Endothelial cell of umbilical vein (primary cell): ENCODE results near the gene ULK2. TPM values are rescaled to one million over a fixed set of nuclear protein-coding genes. Genes with fewer than 3 reads are reported as not detected.
A peak's percentile ranks its signal among the peaks of the same experiment; 100 is the strongest.

Experiments used
- BruUV-seq: library from RNA; stranded (reverse); fragments of 400-500 nt; replicated peaks from 2 replicates; lab custom pipeline; 2021; lab: Mats Ljungman, UMichigan
- CTCF ChIA-PET: fragments of 300-600, 350-600 bp; sonication (Branson Sonifier 250); formaldehyde crosslinking; loops from one replicate; lab custom pipeline; 2021; ENCODE audit warnings: antibody characterized with exemption, inconsistent platforms; lab: Charles Lee
- POLR2A ChIA-PET: fragments of 300-600, 350-600 bp; sonication (Branson Sonifier 250); formaldehyde crosslinking; loops from one replicate; lab custom pipeline; 2021; ENCODE audit warnings: antibody characterized with exemption, inconsistent platforms; lab: Charles Lee
- DNase-seq: peaks from one replicate; pipeline ENCODE4 v3.0.0-alpha.2; 2011; ENCODE audit warnings: low read depth, low spot score
- FAIRE-seq: peaks from 2 replicates; lab custom pipeline; 2011; peaks lifted over from hg19 to GRCh38; lab: Jason Lieb, UNC
- H2AFZ ChIP-seq: 2 replicates; pipeline ENCODE4 v1.6.0; 2012; ENCODE audit warnings: low read depth, low read length, control low read depth, inconsistent platforms
- H3K27ac ChIP-seq: 2 replicates; pipeline ENCODE4 v1.5.1; 2011; ENCODE audit warnings: low read depth, mild to moderate bottlenecking, control low read depth, low read length, moderate library complexity; ENCODE audit not compliant: insufficient read depth
- H3K27me3 ChIP-seq, 2 experiments: 2 replicates each; pipeline versions ENCODE4 v1.6.0 to v1.6.1; 2011; ENCODE audit warnings: low read length in 2 of 2, mixed read lengths in 1 of 2; ENCODE audit not compliant: control insufficient read depth in 2 of 2, insufficient read depth in 2 of 2
- H3K36me3 ChIP-seq, 2 experiments: 2 replicates in 1 of 2; 3 replicates in 1 of 2; pipeline ENCODE4 v1.5.1; 2011; ENCODE audit warnings: low read length in 2 of 2, mild to moderate bottlenecking in 1 of 2, moderate library complexity in 1 of 2; ENCODE audit not compliant: control insufficient read depth in 2 of 2, insufficient read depth in 2 of 2; ENCODE audit errors: extremely low read depth in 1 of 2
- H3K4me1 ChIP-seq: 3 replicates; pipeline ENCODE4 v1.5.1; 2011; ENCODE audit warnings: mild to moderate bottlenecking, low read length; ENCODE audit not compliant: control insufficient read depth, insufficient read depth; ENCODE audit errors: extremely low read depth
- H3K4me2 ChIP-seq: 2 replicates; pipeline ENCODE4 v1.6.1; 2011; ENCODE audit warnings: low read length, control low read depth, mixed read lengths; ENCODE audit not compliant: insufficient read depth
- H3K4me3 ChIP-seq, 3 experiments: fragments of 200-600 bp in 1 of 3; sonication (generic), shearing (Covaris generic) in 1 of 3; replicated peaks in 1 of 3; 2 replicates each; pipeline ENCODE4 v1.5.1; 2011 to 2016; ENCODE audit warnings: control low read depth in 3 of 3, low read length in 3 of 3, mild to moderate bottlenecking in 2 of 3, inconsistent platforms in 1 of 3, low read depth in 1 of 3, moderate library complexity in 1 of 3; ENCODE audit not compliant: insufficient read depth in 1 of 3
- H3K79me2 ChIP-seq: 2 replicates; pipeline ENCODE4 v1.6.0; 2012; ENCODE audit warnings: low read length, inconsistent platforms; ENCODE audit not compliant: control insufficient read depth, insufficient read depth
- H3K9ac ChIP-seq: replicated peaks from 2 replicates; pipeline ENCODE3; 2011; ENCODE audit warnings: low read length, control low read depth; ENCODE audit not compliant: insufficient read depth; ENCODE audit errors: extremely low read depth
- H3K9me1 ChIP-seq: replicated peaks from 3 replicates; pipeline ENCODE4 v1.6.0; 2011; ENCODE audit warnings: mild to moderate bottlenecking, low read length; ENCODE audit not compliant: control insufficient read depth, insufficient read depth; ENCODE audit errors: extremely low read depth
- H3K9me3 ChIP-seq: replicated peaks from 2 replicates; pipeline ENCODE4 v1.5.1; 2012; ENCODE audit warnings: low read length, inconsistent platforms; ENCODE audit not compliant: control insufficient read depth, insufficient read depth
- H4K20me1 ChIP-seq: replicated peaks from 2 replicates; pipeline ENCODE3; 2011; ENCODE audit warnings: mild to moderate bottlenecking, low read length; ENCODE audit not compliant: control insufficient read depth, insufficient read depth; ENCODE audit errors: extremely low read depth
- EZH2 ChIP-seq: IDR thresholded peaks from 2 replicates; pipeline ENCODE4 v1.6.1; 2012; ENCODE audit warnings: borderline replicate concordance, low read depth, mild to moderate bottlenecking, moderate library complexity, low read length, inconsistent platforms; ENCODE audit not compliant: severe bottlenecking
- FOS ChIP-seq: IDR thresholded peaks from 2 replicates; pipeline ENCODE4 v1.6.1; 2011; ENCODE audit warnings: mild to moderate bottlenecking, low read length, moderate library complexity, borderline replicate concordance; ENCODE audit not compliant: insufficient read depth
- GATA2 ChIP-seq: IDR thresholded peaks from 2 replicates; pipeline ENCODE4 v1.7.0; 2011; ENCODE audit warnings: low read depth, mild to moderate bottlenecking, moderate library complexity, mixed read lengths, low read length; ENCODE audit not compliant: insufficient read length, insufficient read depth
- JUN ChIP-seq: IDR thresholded peaks from 2 replicates; pipeline ENCODE4 v1.6.1; 2011; ENCODE audit warnings: borderline replicate concordance, low read depth; ENCODE audit not compliant: insufficient read length, insufficient read depth
- MYC ChIP-seq: IDR thresholded peaks from one replicate; pipeline ENCODE4 v1.6.1; 2011; ENCODE audit warnings: mild to moderate bottlenecking, low read depth, low read length
- POLR2A ChIP-seq: IDR thresholded peaks from 2 replicates; pipeline ENCODE4 v1.6.1; 2012; ENCODE audit warnings: low read depth, mild to moderate bottlenecking, control low read depth, low read length
- POLR2AphosphoS5 ChIP-seq: IDR thresholded peaks from 2 replicates; pipeline ENCODE4 v1.6.1; 2012; ENCODE audit warnings: low read depth, mild to moderate bottlenecking, control low read depth, low read length, moderate library complexity; ENCODE audit not compliant: insufficient read depth
- dilution Hi-C: fragments of 300-500 bp; cut with MboI; formaldehyde crosslinking; loops from one replicate; pipeline ENCODE4 v1.15.0; 2019; ENCODE audit warnings: low sequenced_read_pairs; ENCODE audit not compliant: extremely low pct_ligation_motif_present
- intact Hi-C: fragments of 100-400 bp; cut with micrococcal nuclease; formaldehyde crosslinking; loops from one replicate; pipeline ENCODE4 v1.10.0; 2022
- polyA plus RNA-seq, 4 experiments: library from polyadenylated mRNA; depleted of rRNA in 3 of 4; stranded (reverse) in 3 of 4; unstranded in 1 of 4; fragments of >200 nt; gene quantifications; 2 replicates each; pipeline versions ENCODE4 v1.2.1 to v1.2.3, GENCODE V29; 2011 to 2012; ENCODE audit warnings: missing spikeins in 1 of 4
- total RNA-seq: library from RNA; stranded (reverse); gene quantifications from 2 replicates; pipeline ENCODE4 v1.2.3, GENCODE V29; 2021
- TF ChIP-seq, protein P1 (sequence below), 2 donors: IDR thresholded peaks; 1 replicate in 1 of 2; 2 replicates in 1 of 2; pipeline ENCODE4 v1.5.1; 2011; ENCODE audit warnings: low read length in 2 of 2, mild to moderate bottlenecking in 2 of 2, moderate library complexity in 2 of 2, control low read depth in 1 of 2, inconsistent platforms in 1 of 2, low read depth in 1 of 2; ENCODE audit not compliant: insufficient read depth in 1 of 2; ENCODE audit errors: extremely low read depth in 1 of 2
- TF ChIP-seq, protein P2 (sequence below): IDR thresholded peaks from 2 replicates; pipeline ENCODE4 v1.6.1; 2011; ENCODE audit not compliant: insufficient read depth, insufficient read length

Gene ULK2
- total and polyA plus RNA-seq, 2 donors (not counting 3 experiments of a cell fraction or from before 2014, with no cell fraction given), result 19.3 to 26.7 TPM

DNA sequence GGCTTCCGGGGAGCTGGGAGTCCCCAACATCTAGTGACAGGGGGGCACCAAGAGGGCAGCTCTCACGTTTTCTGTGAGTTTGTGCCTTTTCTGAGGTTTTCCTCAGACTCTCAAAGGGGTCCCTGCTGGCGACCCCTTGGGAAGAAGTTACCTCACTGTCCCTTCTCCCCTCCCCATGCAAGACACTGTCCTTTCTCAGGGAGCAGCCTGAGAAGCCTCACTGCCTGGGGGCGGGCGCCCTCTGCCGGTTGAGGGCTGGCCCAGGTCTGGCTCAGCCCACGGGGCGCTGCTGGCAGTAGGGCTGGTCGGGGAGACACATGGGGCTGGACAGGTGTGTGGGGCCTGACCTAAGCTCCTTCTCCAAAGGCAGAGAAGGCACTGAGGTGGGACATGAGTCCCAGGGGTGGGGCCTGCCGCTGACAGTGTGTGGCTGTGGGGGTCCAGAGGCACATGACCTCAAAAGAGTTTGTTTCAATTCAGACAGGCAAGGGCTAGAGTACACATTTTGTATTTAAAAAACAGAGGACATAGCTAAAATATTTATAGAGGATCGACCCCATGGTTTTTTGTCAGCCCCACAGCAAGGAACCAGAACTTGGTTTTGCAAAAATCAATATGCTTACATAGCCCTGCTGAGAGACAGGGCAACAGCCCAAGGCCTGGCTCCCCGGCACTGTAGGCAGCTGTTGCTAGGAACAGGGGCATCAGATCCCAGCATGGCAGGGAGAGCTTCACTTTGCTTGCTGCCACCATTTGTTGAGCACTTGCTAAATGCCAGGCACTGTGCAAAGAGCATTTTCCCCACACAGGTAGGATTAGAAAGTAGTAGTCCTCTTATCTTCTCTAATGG is 101.1 kb downstream of the ULK2 start:
- no peaks in the 10 kb centered on the region for H3K79me2 ChIP-seq
- BruUV-seq, result no TSS peak
- H3K27me3 ChIP-seq, result no peaks in the 10 kb centered on the region
- intact Hi-C loops (loop anchor here (1.0 to 5.0 kb wide), 2 partner anchors 252 to 319 kb away; no protein-coding TSS in a partner anchor), dilution Hi-C loops (no loop called here)
- POLR2A ChIA-PET, result interaction anchor here (0.6 kb wide), 1 partner anchor 67 kb away, joined by 5 read pairs; no protein-coding TSS in a partner anchor
- H2AFZ ChIP-seq, result no peak overlapping the region
- no peaks in the 10 kb centered on the region for H3K9me3 ChIP-seq
- DNase-seq (peak; percentile 69), FAIRE-seq (peak; percentile 54)
- H3K4me3 ChIP-seq, result no peak overlapping the region
- no peaks in the 10 kb centered on the region for H4K20me1 ChIP-seq
- no peak overlapping the region for H3K27ac ChIP-seq
- no peak overlapping the region for H3K4me2 ChIP-seq
- no peaks in the 10 kb centered on the region for H3K36me3 ChIP-seq
- peaks cover 5% of the 10 kb centered on the region for H3K4me1 ChIP-seq
- CTCF ChIA-PET, result interaction anchor here (0.6 to 8.6 kb wide), 16 partner anchors 9 to 430 kb away, joined by 3 to 169 read pairs (median 4); partner anchors contain the start of genes ALDH3A2 and B9D1
- no peak overlapping the region for H3K9ac ChIP-seq
- TF ChIP-seq POLR2A, result no peak
- TF ChIP-seq, protein P1, sequence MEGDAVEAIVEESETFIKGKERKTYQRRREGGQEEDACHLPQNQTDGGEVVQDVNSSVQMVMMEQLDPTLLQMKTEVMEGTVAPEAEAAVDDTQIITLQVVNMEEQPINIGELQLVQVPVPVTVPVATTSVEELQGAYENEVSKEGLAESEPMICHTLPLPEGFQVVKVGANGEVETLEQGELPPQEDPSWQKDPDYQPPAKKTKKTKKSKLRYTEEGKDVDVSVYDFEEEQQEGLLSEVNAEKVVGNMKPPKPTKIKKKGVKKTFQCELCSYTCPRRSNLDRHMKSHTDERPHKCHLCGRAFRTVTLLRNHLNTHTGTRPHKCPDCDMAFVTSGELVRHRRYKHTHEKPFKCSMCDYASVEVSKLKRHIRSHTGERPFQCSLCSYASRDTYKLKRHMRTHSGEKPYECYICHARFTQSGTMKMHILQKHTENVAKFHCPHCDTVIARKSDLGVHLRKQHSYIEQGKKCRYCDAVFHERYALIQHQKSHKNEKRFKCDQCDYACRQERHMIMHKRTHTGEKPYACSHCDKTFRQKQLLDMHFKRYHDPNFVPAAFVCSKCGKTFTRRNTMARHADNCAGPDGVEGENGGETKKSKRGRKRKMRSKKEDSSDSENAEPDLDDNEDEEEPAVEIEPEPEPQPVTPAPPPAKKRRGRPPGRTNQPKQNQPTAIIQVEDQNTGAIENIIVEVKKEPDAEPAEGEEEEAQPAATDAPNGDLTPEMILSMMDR (IDR thresholded peaks at IDR 0.05; ENCODE audit: extremely low read depth in 1 of 2, insufficient read depth in 1 of 2, low read depth in 1 of 2, low read length in 2 of 2), result peak; percentile 96 to 99
- H3K9me1 ChIP-seq, result no peaks in the 10 kb centered on the region

DNA sequence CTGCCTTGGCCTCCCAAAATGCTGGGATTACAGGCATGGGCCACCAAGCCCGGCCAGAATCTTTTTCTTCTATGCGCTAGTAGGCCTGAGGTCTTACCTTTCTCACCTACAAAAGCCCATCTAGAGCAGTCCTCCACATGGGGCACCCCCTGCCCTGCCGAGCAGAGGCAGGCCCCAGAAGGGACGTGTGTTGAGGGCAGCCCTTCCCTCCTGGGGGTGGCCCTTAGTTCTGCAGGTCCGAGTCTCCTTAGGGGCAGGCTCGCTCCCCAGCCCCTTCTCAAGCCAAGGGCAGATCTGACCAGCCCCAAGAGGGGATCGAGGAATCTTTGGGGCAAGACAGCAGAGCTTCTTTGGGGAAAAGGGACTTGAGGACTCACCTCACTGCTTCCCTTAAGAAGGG is 101.7 kb downstream of the ULK2 start:
- no peak overlapping the region for H3K4me3 ChIP-seq
- dilution Hi-C loops, result no loop called here
- H3K4me1 ChIP-seq, result peaks cover 5% of the 10 kb centered on the region
- no peak for FAIRE-seq
- no peaks in the 10 kb centered on the region for H3K36me3 ChIP-seq
- no peaks in the 10 kb centered on the region for H3K9me3 ChIP-seq
- POLR2A ChIA-PET, result interaction anchor here (0.6 kb wide), 1 partner anchor 66 kb away, joined by 5 read pairs; no protein-coding TSS in a partner anchor
- DNase-seq, result no peak
- no peaks in the 10 kb centered on the region for H3K9me1 ChIP-seq
- no peaks in the 10 kb centered on the region for H3K79me2 ChIP-seq
- BruUV-seq, result no TSS peak
- H3K27me3 ChIP-seq, result no peaks in the 10 kb centered on the region
- TF ChIP-seq MYC (no peak), JUN (no peak), POLR2A (no peak), POLR2AphosphoS5 (no peak), EZH2 (no peak), GATA2 (no peak), FOS (no peak)
- TF ChIP-seq, protein P1 (IDR thresholded peaks at IDR 0.05; ENCODE audit: extremely low read depth in 1 of 2, insufficient read depth in 1 of 2, low read depth in 1 of 2, low read length in 2 of 2), result no peak
- TF ChIP-seq, protein P2, sequence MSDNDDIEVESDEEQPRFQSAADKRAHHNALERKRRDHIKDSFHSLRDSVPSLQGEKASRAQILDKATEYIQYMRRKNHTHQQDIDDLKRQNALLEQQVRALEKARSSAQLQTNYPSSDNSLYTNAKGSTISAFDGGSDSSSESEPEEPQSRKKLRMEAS, result no peak
- H3K27ac ChIP-seq, result no peak overlapping the region
- intact Hi-C loops, result loop anchor here (5.0 kb wide), 1 partner anchor 319 kb away; no protein-coding TSS in a partner anchor
- H3K9ac ChIP-seq, result no peak overlapping the region
- H4K20me1 ChIP-seq, result no peaks in the 10 kb centered on the region
- CTCF ChIA-PET, result interaction anchor here (0.6 to 8.6 kb wide), 14 partner anchors 10 to 429 kb away, joined by 3 to 169 read pairs (median 4); partner anchors contain the start of genes ALDH3A2 and B9D1
- H2AFZ ChIP-seq, result no peak overlapping the region
- H3K4me2 ChIP-seq, result no peak overlapping the region
